GM12865 (cell line): ENCODE measurements around the gene MN1.

ENCODE experiments used
- DNase-seq: peaks from one replicate; pipeline ENCODE4 v3.0.0; 2010; ENCODE audit warnings: low read depth
- H3K4me3 ChIP-seq: 2 replicates; pipeline ENCODE4 v1.5.1; 2011; ENCODE audit warnings: mild to moderate bottlenecking, low read depth, low read length, control low read depth
- TF ChIP-seq, protein P1 (sequence below): IDR thresholded peaks from 2 replicates; pipeline ENCODE4 v1.5.1; 2011; ENCODE audit warnings: low read length, control low read depth, low read depth, inconsistent platforms; ENCODE audit not compliant: insufficient read depth; ENCODE audit errors: missing control alignments

MN1 gene

DNA sequence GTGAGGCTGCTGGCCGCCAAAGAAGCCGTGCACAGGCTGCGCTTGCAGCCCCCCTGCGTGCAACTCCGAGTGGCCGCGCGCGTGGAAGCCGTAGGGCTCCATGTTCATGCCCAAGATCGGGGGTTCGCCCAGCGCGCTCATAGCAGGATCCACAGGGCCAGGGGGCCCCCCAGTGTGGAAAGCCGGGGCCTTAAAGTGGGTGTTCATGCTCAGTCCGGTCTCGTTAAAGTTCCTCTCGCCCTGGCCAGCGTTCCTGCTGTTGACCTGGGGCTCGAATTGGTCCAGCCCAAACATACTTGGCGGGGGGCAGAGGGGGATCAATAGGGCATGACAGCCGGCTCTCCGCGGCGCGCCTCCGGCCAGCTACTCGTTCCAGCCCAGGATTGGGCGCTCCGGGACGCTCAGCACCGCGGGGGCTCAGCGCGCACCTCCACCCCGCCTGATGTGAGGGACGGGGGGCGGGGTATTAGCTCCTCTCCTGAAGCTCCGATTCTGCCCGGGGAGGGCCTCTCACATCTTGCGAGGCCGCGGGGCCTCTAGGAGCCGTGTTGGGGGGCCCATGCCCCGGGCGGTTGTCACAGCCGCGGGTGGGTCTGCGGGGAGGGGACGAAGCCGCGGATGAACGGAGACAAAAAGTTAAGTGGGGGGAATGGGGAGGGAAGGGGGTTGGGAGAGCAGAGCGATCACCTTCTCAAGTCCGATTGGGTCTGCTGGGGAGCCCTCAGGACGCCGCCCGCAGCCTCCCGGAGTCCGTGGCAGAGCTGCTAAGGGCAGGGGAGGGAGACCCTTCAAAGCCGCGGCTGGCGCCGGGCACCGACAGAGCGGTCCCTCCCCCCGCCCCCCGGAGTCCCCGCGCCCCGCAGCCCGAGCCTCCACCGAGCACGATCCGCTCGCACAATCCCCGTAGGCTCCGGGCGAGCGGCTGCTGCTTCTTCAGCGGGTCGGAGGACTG lies 1.0 kb downstream of the MN1 start:
- no peak for DNase-seq
- TF ChIP-seq, protein P1, sequence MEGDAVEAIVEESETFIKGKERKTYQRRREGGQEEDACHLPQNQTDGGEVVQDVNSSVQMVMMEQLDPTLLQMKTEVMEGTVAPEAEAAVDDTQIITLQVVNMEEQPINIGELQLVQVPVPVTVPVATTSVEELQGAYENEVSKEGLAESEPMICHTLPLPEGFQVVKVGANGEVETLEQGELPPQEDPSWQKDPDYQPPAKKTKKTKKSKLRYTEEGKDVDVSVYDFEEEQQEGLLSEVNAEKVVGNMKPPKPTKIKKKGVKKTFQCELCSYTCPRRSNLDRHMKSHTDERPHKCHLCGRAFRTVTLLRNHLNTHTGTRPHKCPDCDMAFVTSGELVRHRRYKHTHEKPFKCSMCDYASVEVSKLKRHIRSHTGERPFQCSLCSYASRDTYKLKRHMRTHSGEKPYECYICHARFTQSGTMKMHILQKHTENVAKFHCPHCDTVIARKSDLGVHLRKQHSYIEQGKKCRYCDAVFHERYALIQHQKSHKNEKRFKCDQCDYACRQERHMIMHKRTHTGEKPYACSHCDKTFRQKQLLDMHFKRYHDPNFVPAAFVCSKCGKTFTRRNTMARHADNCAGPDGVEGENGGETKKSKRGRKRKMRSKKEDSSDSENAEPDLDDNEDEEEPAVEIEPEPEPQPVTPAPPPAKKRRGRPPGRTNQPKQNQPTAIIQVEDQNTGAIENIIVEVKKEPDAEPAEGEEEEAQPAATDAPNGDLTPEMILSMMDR, result no peak
- H3K4me3 ChIP-seq, result no peak overlapping the region; the same call in 1 of the 2 replicates

DNA sequence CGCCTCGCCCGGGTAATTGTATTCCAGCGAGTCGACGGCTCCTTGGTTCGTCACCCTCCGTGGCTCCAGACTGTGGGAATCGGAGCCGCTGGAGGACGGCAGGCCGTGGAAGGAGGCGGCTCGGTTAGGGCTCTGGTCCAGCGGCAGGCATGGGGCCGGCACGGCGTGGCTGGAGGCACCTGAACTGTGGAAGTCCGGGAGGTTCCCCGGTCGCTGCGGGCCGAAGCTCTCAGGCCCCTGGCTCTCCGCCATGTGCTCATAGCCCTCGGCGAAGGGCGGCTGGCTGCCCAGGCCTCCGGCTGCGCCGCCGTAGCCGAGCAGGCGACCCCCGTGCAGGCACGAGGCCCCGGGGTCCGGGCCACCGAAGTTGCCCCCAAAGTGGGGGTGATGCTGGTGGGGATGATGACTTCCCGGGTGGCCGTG lies 1.7 kb downstream of the MN1 start:
- DNase-seq, result no peak
- TF ChIP-seq, protein P1, result no peak
- no peak overlapping the region for H3K4me3 ChIP-seq

DNA sequence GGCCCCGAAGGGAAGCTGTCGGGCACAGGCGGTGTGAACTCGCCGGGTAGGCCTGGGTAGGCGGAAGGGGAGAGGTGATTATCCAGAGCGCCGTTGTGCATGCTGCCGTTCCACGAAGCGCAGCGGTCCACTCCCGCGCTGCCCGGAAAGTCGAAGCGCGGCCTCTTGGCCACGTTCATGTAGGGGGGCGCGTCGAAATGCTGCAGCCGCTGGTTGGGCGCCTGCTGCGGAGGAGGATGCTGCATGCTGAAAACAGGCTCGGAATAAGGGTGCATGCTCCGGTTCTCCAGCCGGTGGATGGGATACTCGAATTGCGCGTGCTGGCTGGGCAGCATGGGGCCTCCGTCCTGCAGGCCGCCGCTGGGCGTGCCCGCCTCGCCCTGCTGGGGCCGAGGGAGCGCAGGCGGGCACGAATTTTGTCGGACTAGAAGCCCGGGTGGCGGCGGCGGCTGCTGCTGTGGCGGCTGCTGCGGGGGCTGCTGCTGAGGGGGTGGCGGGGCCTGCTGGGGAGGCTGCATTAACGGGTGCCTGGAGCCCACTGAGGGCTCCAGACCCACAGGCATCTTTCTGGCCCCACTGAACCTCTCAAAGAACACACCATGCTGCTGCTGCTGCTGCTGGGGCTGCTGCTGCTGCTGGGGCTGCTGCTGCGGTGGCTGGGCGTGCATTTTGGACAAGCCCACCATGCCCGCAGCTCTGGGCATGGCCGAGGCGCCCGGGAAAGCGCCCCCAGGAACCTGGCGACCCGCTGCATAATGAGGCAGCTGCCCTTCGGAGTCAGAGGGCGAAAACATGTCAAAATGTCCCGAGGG lies 2.3 kb downstream of the MN1 start:
- no peak for DNase-seq
- no peak overlapping the region for H3K4me3 ChIP-seq
- TF ChIP-seq, protein P1, result no peak

DNA sequence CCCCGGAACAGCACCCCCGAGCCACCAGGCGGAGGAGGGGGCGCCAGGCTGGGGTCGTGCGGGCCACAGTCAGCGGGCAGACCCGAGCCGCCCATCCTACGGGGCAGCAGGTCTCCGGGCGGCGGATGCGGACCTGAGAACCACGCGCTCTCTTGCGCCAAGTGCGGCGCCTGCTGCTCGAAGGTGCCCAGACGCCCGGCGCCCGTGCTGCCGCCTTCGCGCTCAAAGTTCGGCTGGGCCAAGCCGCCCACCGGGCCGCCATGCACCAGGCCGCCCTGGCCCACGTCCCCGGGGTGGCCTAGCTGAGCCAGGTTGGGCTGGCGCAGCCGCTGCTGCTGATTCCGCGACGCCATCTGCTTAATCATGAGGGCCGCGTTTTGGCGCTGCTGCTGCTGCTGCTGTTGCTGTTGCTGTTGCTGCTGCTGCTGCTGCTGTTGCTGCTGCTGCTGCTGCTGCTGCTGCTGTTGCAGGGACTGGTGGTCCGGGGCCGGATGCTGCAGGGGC lies 3.0 kb downstream of the MN1 start:
- H3K4me3 ChIP-seq, result no peak overlapping the region
- TF ChIP-seq, protein P1, result no peak
- DNase-seq, result no peak

DNA sequence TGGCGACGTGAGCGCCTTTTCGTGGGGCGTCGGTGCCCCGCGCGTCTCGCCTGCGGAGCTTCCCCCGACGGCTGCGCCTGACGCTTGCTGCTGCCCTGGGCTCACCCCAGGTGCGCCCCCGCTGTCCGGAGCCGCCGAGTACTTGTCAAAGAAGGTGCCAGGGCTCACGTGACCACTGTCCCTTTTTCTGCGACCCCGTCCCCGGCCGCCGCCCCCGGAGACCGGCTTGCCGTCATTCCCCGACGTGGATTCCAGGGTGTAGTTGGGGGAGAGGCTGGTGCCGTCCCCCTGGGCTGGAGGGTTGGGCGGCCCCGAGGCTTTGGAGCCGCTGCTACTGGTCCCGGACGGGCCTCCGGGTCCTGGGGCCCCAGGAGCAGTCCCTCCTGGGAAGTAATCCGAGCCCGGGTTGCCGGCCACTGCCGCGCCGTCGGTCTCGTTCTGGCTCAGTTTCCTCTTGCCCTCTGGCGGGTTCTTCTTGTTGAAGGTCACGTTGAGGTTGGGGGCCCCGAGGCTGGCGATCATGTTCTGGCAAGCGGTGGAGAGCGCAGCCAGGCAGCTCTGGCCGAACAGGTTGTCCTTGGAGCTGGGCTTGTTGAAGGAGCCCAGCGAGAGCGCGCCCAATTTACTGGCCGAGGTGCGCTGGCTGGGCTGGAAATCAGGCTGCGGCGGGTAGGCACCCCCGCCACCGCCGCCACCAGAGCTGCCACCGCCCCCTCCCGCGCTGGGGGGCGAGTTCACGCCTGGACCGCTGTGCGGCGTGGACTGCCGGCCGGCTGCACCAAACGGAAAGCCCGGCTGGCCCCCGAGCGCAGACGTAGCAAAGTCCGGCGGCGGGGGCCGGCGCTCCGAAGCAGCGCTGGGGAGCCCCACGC lies 3.8 kb downstream of the MN1 start:
- TF ChIP-seq, protein P1, result no peak
- no peak for DNase-seq
- no peak overlapping the region for H3K4me3 ChIP-seq
